ENCODE data around the gene TMED1. TPM values are rescaled to one million over a fixed set of nuclear protein-coding genes. Genes with fewer than 3 reads are reported as not detected.

The TMED1 gene
- total RNA-seq, 5 donors from 2014 or later (not counting 1 experiment from before 2014, with no cell fraction given), result 6.1 to 11.4 (median 9.5) TPM

GRCh38 chr19:10823690-10824089 is 12.3 kb downstream of the TMED1 start:
- Histone ChIP-seq H3K4me3 (ENCODE audit: control insufficient read depth in 1 of 2, extremely low read depth in 1 of 2, low read length in 1 of 2) (no peak overlapping the region), H3K36me3 (ENCODE audit: control insufficient read depth in 2 of 2, extremely low read depth in 1 of 2, insufficient read depth in 1 of 2, low read length in 1 of 2) (peaks cover 13 to 63% of the 10 kb centered on the region in 2 donors), H3K27me3 (replicated peaks in 1 of 2; ENCODE audit: control insufficient read depth in 2 of 2, extremely low read depth in 1 of 2, insufficient read depth in 2 of 2, low read length in 1 of 2) (no peaks in the 10 kb centered on the region), H3K27ac (ENCODE audit: low read length) (no peak overlapping the region), H3K9me3 (no peaks in the 10 kb centered on the region), H3K4me1 (ENCODE audit: control insufficient read depth in 1 of 2, extremely low read depth in 1 of 2, insufficient read depth in 2 of 2, low read length in 2 of 2) (no peaks in the 10 kb centered on the region)
- peaks cover 0 to 5% (median 5%) of the 10 kb centered on the region in 3 donors for H3K4me1 Mint-ChIP-seq
- H3K27ac Mint-ChIP-seq, result no peak overlapping the region
- CTCF ChIA-PET, result interaction anchor here in 1 of 2 donors (0.6 kb wide), 1 partner anchor 427 kb away, joined by 5 read pairs; no protein-coding TSS in a partner anchor
- ATAC-seq (replicated peaks in 1 of 4), result no peak
- H3K4me3 Mint-ChIP-seq, result no peak overlapping the region
- 96% methylated on average over 7 of the region's 12 CpGs for WGBS (ENCODE audit: insufficient coverage)
- no peaks in the 10 kb centered on the region for H3K9me3 Mint-ChIP-seq
- no peaks in the 10 kb centered on the region for H3K27me3 Mint-ChIP-seq
- no peak for DNase-seq
- H3K36me3 Mint-ChIP-seq, result peaks cover 36% of the 10 kb centered on the region
- POLR2A ChIA-PET, result no interaction called here

GRCh38 chr19:10820173-10820572 is 15.8 kb downstream of the TMED1 start:
- Histone ChIP-seq H3K4me3 (ENCODE audit: control insufficient read depth in 1 of 2, extremely low read depth in 1 of 2, low read length in 1 of 2) (no peak overlapping the region), H3K27ac (ENCODE audit: low read length) (no peak overlapping the region), H3K27me3 (replicated peaks in 1 of 2; ENCODE audit: control insufficient read depth in 2 of 2, extremely low read depth in 1 of 2, insufficient read depth in 2 of 2, low read length in 1 of 2) (no peaks in the 10 kb centered on the region), H3K36me3 (ENCODE audit: control insufficient read depth in 2 of 2, extremely low read depth in 1 of 2, insufficient read depth in 1 of 2, low read length in 1 of 2) (peaks cover 21 to 68% of the 10 kb centered on the region in 2 donors), H3K9me3 (no peaks in the 10 kb centered on the region), H3K4me1 (ENCODE audit: control insufficient read depth in 1 of 2, extremely low read depth in 1 of 2, insufficient read depth in 2 of 2, low read length in 2 of 2) (peaks cover 0 to 8% of the 10 kb centered on the region in 2 experiments)
- Mint-ChIP-seq H3K27me3 (no peaks in the 10 kb centered on the region), H3K4me1 (peaks cover 0 to 5% (median 5%) of the 10 kb centered on the region in 3 donors), H3K4me3 (no peak overlapping the region), H3K27ac (peak overlapping the region; percentile 55 to 81), H3K36me3 (peaks cover 23% of the 10 kb centered on the region), H3K9me3 (no peaks in the 10 kb centered on the region)
- POLR2A ChIA-PET, result interaction anchor here in 1 of 2 donors (0.5 kb wide), 1 partner anchor 18 kb away, joined by 7 read pairs; no protein-coding TSS in a partner anchor
- CTCF ChIA-PET, result interaction anchor here in 1 of 2 donors (0.6 kb wide), 1 partner anchor 308 kb away, joined by 3 read pairs; no protein-coding TSS in a partner anchor
- WGBS (ENCODE audit: insufficient coverage), result 97% methylated on average over 7 of the region's 7 CpGs
- ATAC-seq (replicated peaks in 1 of 4) (peak in 2 of 4 experiments; percentile 39 to 43), DNase-seq (no peak)

- POLR2A ChIA-PET, result no interaction called here
- no peak overlapping the region for H3K27ac ChIP-seq (ENCODE audit: low read length)
- no peak for DNase-seq
Observed at GRCh38 chr19:10819124-10820060, 16.6 kb downstream of the TMED1 start.

GRCh38 chr19:10818301-10819123 is 17.5 kb downstream of the TMED1 start:
- H3K4me1 ChIP-seq (ENCODE audit: control insufficient read depth in 1 of 2, extremely low read depth in 1 of 2, insufficient read depth in 2 of 2, low read length in 2 of 2), result peaks cover 0 to 22% of the 10 kb centered on the region in 2 experiments
- ChIA-PET POLR2A (interaction anchor here in 1 of 2 donors (0.6 kb wide), 1 partner anchor 89 kb away, joined by 4 read pairs; no protein-coding TSS in a partner anchor), CTCF (no interaction called here)
- no peaks in the 10 kb centered on the region for H3K9me3 ChIP-seq
- H3K4me3 Mint-ChIP-seq, result no peak overlapping the region
- H3K4me1 Mint-ChIP-seq, result peaks cover 0 to 9% (median 5%) of the 10 kb centered on the region in 3 donors
- H3K27ac Mint-ChIP-seq, result peak overlapping the region in 1 of 2 donors; percentile 44
- peaks cover 27% of the 10 kb centered on the region for H3K36me3 Mint-ChIP-seq
- no peaks in the 10 kb centered on the region for H3K27me3 ChIP-seq (replicated peaks in 1 of 2; ENCODE audit: control insufficient read depth in 2 of 2, extremely low read depth in 1 of 2, insufficient read depth in 2 of 2, low read length in 1 of 2)
- H3K27me3 Mint-ChIP-seq, result no peaks in the 10 kb centered on the region
- no peaks in the 10 kb centered on the region for H3K9me3 Mint-ChIP-seq
- no peak for ATAC-seq (replicated peaks in 1 of 4)
- no peak overlapping the region for H3K27ac ChIP-seq (ENCODE audit: low read length)
- H3K4me3 ChIP-seq (ENCODE audit: control insufficient read depth in 1 of 2, extremely low read depth in 1 of 2, low read length in 1 of 2), result no peak overlapping the region
- no peak for DNase-seq
- 96% methylated on average over 17 of the region's 19 CpGs for WGBS (ENCODE audit: insufficient coverage)
- H3K36me3 ChIP-seq (ENCODE audit: control insufficient read depth in 2 of 2, extremely low read depth in 1 of 2, insufficient read depth in 1 of 2, low read length in 1 of 2), result peaks cover 18 to 58% of the 10 kb centered on the region in 2 donors

More at GRCh38 chr19:10819124-10820060, 16.6 kb downstream of the TMED1 start:
- Histone ChIP-seq H3K36me3 (ENCODE audit: control insufficient read depth in 2 of 2, extremely low read depth in 1 of 2, insufficient read depth in 1 of 2, low read length in 1 of 2) (peaks cover 21 to 66% of the 10 kb centered on the region in 2 donors), H3K9me3 (no peaks in the 10 kb centered on the region), H3K27me3 (replicated peaks in 1 of 2; ENCODE audit: control insufficient read depth in 2 of 2, extremely low read depth in 1 of 2, insufficient read depth in 2 of 2, low read length in 1 of 2) (no peaks in the 10 kb centered on the region), H3K4me1 (ENCODE audit: control insufficient read depth in 1 of 2, extremely low read depth in 1 of 2, insufficient read depth in 2 of 2, low read length in 2 of 2) (peaks cover 0 to 16% of the 10 kb centered on the region in 2 experiments), H3K4me3 (ENCODE audit: control insufficient read depth in 1 of 2, extremely low read depth in 1 of 2, low read length in 1 of 2) (no peak overlapping the region)
- Mint-ChIP-seq H3K9me3 (no peaks in the 10 kb centered on the region), H3K27me3 (no peaks in the 10 kb centered on the region), H3K27ac (peak overlapping the region; percentile 55 to 81), H3K4me3 (no peak overlapping the region), H3K4me1 (peaks cover 0 to 9% (median 5%) of the 10 kb centered on the region in 3 donors), H3K36me3 (peaks cover 27% of the 10 kb centered on the region)
- no peak for ATAC-seq (replicated peaks in 1 of 4)
- 97% methylated on average over 17 of the region's 27 CpGs for WGBS (ENCODE audit: insufficient coverage)
- CTCF ChIA-PET, result no interaction called here

GRCh38 chr19:10817291-10818038 is 18.5 kb downstream of the TMED1 start:
- H3K4me3 Mint-ChIP-seq, result no peak overlapping the region
- ATAC-seq (replicated peaks in 1 of 4) (no peak), DNase-seq (no peak)
- Histone ChIP-seq H3K27ac (ENCODE audit: low read length) (no peak overlapping the region), H3K4me1 (ENCODE audit: control insufficient read depth in 1 of 2, extremely low read depth in 1 of 2, insufficient read depth in 2 of 2, low read length in 2 of 2) (peaks cover 0 to 32% of the 10 kb centered on the region in 2 experiments), H3K9me3 (no peaks in the 10 kb centered on the region), H3K4me3 (ENCODE audit: control insufficient read depth in 1 of 2, extremely low read depth in 1 of 2, low read length in 1 of 2) (no peak overlapping the region), H3K27me3 (replicated peaks in 1 of 2; ENCODE audit: control insufficient read depth in 2 of 2, extremely low read depth in 1 of 2, insufficient read depth in 2 of 2, low read length in 1 of 2) (no peaks in the 10 kb centered on the region), H3K36me3 (ENCODE audit: control insufficient read depth in 2 of 2, extremely low read depth in 1 of 2, insufficient read depth in 1 of 2, low read length in 1 of 2) (peaks cover 21 to 59% of the 10 kb centered on the region in 2 donors)
- peaks cover 33% of the 10 kb centered on the region for H3K36me3 Mint-ChIP-seq
- POLR2A ChIA-PET, result no interaction called here
- 94% methylated on average over 42 of the region's 42 CpGs for WGBS (ENCODE audit: insufficient coverage)
- no peak overlapping the region for H3K27ac Mint-ChIP-seq
- H3K27me3 Mint-ChIP-seq, result no peaks in the 10 kb centered on the region
- H3K9me3 Mint-ChIP-seq, result no peaks in the 10 kb centered on the region
- H3K4me1 Mint-ChIP-seq, result peaks cover 3 to 15% (median 5%) of the 10 kb centered on the region in 3 donors
- CTCF ChIA-PET, result no interaction called here
